T-helper 2 cell treated with Interferon-gamma antibody and Interleukin-4, amounts not matched to agents 100 ng/mL and 5 ng/mL, for 36 hours (primary cell): ENCODE results near the gene IQGAP3. TPM values are rescaled to one million over a fixed set of nuclear protein-coding genes. Genes with fewer than 3 reads are reported as not detected.
"Not testable (repeated sequence)": the region's sequence is repeated elsewhere in the genome, so short reads cannot be mapped to it uniquely, and the experiment has no call there.

Experiments used
- intact Hi-C: fragments of 100-400 bp; cut with micrococcal nuclease; formaldehyde crosslinking; loops from one replicate; pipeline ENCODE4 v1.15.1; 2023
- total RNA-seq: library from RNA; stranded (reverse); gene quantifications from 2 replicates; pipeline ENCODE4 v1.2.3, GENCODE V29; 2022

Gene IQGAP3
- total RNA-seq, 1 donor from 2014 or later, result 16.4 TPM

DNA sequence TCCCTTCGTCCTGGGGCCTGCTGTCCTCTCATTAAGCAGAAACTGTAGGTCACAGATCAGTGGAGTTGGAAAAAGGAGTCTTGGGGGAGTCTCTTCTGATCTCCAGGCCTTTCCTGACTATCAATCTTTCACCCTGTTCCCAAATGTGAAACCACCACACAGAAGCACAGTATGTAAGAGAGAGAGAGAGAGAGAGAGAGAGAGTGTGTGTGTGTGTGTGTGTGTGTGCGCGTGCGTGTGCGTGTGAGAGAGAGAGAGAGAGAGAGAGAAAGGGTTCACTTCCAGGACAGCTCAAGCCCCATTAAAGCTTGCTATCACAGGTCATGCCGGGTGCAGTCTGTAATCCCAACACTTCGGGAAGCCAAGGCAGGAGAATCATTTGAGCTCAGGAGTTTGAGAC lies 5.7 kb upstream of the IQGAP3 start:
- intact Hi-C loops, result no loop called here

GRCh38 chr1:156577550-156577949 lies 5.2 kb upstream of the IQGAP3 start:
- intact Hi-C loops, result no loop called here

- intact Hi-C loops, result no loop called here
These were observed 1.8 kb upstream of the IQGAP3 start for GRCh38 chr1:156574039-156574633.

DNA sequence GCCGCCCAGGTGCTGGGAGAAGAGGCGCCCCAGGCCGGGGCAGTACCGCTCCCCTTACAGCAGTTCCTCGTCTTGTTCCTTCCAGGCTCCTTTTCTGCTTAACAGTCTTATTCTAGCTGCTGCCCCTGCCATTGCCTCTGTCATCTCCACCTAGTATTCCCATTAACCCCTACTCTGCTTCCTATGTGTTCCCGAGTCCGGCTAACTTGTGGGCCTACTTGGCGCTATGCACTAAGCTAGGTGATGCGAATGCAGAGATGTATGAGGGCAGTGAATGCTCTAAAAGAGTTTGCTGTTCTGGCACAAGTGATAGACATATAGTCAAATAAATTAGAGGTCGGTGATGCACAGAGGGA lies 276 bp upstream of the IQGAP3 start:
- intact Hi-C loops, result no loop called here

DNA sequence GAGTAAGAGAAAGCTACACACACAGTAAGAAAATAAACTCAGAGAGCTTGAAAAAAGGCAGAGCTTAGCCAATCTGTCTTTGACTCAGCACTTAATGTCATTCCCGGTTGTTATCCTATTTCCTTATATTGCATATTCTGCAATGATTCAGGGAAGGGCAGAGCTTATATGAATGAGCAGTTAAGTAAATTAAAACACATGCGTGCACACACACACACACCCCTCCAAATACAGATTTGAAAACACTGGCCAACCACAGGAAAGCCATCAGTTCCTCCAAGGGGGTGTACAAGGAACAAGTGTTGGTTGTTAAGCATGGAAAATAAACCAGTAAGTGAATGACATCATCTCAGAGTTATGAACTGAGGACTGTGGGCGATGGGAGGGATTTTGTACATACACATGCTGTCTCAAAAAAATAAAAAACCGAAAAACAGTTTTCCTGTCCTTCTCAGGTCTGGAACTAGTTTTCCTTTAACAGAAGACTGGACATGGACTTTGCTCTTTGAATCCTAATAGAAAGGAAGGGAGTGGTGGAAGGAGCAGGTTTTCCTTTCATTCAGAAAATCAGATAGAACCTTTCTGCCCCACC lies 1.0 kb downstream of the IQGAP3 start:
- intact Hi-C loops, result no loop called here

DNA sequence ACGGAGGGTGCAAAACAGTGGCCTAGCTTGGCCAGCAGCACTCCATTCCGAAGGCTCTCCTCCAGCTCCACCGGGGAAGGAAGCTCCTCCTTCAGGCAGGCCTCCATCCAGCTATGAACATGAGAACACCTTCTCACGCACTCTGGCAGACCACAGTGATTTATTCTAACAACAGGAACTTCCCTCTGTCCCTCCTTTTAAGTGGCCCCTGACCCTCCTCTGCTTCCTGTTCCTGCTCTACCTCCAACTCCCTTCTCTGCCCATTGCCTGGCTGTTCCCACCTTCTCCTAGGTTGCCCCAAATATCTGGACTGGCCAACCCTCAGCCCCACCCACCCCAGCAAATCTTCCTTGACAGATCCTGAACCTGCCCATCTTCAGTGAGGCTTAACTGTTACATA lies 5.9 kb downstream of the IQGAP3 start:
- intact Hi-C loops, result no loop called here

DNA sequence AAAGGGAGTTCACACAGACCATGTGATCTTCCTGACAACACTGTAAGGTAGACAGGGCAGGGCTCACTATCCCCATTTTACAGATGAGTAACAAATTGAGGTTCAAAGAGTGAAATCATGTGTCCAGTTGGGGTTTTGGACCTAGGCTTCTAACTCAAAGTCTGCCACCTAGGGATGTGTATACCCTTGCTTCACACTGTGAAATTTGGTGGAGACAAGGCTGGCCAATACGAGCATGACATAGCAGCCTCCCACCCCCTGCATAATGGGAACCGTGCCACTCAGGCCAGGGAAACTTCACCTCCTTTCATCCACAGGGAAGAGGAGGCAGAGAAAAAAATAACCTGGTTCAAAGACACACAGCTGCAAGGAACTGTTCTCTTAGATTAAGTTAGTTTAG lies 6.8 kb downstream of the IQGAP3 start:
- intact Hi-C loops, result no loop called here

GRCh38 chr1:156560585-156561163 lies 11.7 kb downstream of the IQGAP3 start:
- intact Hi-C loops, result no loop called here

DNA sequence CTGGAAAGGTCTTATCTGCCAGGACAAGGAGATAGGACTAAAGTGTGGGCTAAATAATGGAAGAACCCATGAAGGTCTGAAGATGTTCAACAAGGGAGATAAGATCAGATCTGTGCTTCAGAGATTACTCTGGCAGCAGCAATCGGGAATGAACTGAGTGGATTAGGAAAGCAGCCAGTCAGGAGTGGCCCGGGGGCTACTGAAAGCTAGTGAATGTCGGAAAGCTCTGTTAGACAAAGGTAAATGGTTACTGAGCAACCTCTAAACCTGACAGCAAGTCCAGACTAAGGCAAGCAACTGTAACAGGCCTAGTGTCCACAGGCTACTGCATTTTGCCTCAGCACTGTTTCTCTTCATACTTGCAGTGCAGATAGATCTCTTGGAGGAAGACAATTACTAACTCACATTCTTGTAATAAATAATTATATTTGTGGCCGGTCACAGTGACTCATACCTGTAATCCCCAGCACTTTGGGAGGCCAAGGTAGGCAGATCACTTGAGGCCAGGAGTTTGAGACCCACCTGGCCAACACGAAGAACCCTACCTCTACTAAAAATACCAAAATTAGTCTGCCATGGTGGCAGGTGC lies 12.5 kb downstream of the IQGAP3 start:
- intact Hi-C loops, result no loop called here

GRCh38 chr1:156559086-156559796 lies 13.1 kb downstream of the IQGAP3 start:
- intact Hi-C loops, result no loop called here

DNA sequence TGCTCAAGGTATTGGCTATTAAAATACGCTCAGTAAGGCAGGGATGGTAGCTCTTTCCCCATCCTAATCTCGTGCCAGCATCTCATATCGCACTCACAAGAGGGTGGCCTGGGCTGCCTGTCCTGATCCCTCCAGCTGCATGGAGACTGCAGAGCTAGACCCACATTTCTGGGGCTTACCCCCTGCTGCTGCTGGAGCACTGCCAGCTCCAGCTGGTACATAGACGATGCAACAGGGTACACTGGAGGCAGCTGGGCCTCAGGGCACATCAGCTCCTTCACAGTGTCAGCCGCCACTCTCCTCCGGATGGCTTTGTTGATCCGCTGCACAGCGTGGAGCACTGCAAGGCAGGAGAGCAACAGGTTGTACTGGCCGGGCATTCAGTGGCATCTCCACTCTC lies 16.0 kb downstream of the IQGAP3 start:
- intact Hi-C loops, result no loop called here

GRCh38 chr1:156555715-156556114 lies 16.6 kb downstream of the IQGAP3 start:
- intact Hi-C loops, result no loop called here

GRCh38 chr1:156554971-156555370 lies 17.4 kb downstream of the IQGAP3 start:
- intact Hi-C loops, result no loop called here

- intact Hi-C loops, result no loop called here
These were observed 18.4 kb downstream of the IQGAP3 start for GRCh38 chr1:156553860-156554485.

DNA sequence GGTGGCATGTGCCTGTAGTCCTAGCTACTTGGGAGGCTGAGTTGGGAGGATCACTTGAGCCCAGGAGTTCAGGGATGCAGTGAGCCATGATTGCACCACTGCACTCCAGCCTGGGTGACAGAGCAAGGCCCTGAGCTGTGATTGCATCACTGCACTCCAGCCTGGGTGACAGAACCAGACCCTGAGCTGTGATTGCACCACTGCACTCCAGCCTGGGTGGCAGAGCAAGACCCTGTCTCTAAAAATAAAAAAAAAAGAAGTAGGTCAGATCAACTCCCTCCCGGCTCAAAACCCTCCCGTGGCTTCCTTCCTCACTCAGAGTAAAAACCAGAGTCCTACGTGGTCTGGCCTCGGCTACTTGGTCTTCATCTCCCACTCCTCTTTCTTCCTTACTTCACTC lies 19.4 kb downstream of the IQGAP3 start:
- intact Hi-C loops, result not testable (repeated sequence)

DNA sequence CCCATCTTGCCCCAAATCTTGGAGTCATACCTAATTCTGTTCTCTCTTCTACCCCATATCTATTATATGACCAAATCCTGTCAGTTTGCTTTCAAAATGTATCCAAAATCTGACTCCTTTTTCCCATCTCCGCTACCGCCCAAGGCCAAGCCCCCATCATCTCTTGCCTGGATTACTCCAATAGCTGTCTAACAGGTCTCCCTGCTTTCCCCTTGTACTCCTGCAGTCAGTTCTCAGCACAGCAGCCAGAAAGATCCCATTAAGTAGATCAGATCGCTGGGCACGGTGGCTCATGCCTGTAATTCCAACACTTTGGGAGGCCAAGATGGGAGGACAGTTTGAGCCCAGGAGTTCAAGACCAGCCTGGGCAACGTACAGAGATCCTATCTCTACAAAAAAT lies 19.8 kb downstream of the IQGAP3 start:
- intact Hi-C loops, result no loop called here

GRCh38 chr1:156551869-156552268 lies 20.5 kb downstream of the IQGAP3 start:
- intact Hi-C loops, result no loop called here

GRCh38 chr1:156551066-156551643 lies 21.2 kb downstream of the IQGAP3 start:
- intact Hi-C loops, result no loop called here

- intact Hi-C loops, result no loop called here
These were observed 22.0 kb downstream of the IQGAP3 start for GRCh38 chr1:156550346-156550745.

- intact Hi-C loops, result no loop called here
These were observed 22.5 kb downstream of the IQGAP3 start for GRCh38 chr1:156549831-156550230.

DNA sequence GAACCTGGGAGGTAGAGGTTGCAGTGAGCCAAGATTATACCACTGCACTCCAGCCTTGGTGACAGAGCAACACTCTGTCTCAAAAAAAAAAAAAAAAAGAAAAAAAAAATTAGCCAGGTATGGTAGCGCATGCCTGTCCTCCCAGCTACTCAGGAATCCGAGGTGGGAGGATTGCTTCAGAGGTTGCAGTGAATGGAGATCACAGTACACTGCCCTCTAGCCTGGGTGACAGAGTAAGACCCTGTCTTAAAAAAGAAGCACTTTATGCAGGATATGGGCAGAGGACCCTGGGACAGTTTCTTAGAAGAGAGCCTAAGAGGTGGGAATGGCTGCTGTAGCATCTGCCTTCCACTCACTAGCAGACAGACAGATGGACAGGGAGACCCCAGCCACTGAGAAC lies 23.0 kb downstream of the IQGAP3 start:
- intact Hi-C loops, result no loop called here
